HepG2 (cell line): ENCODE measurements around the gene SAMD4B. TPM values are rescaled to one million over a fixed set of nuclear protein-coding genes. Genes with fewer than 3 reads are reported as not detected.

Source experiments
- HOXD1 ChIP-seq: sonication (generic); formaldehyde crosslinking; IDR thresholded peaks from 2 replicates; pipeline ENCODE4 v1.5.0; 2020; ENCODE audit warnings: missing genetic modification reagents
- KDM1A ChIP-seq: IDR thresholded peaks from 2 replicates; pipeline ENCODE4 v1.6.1; 2016; ENCODE audit warnings: missing compliant biosample characterization
- MTA1 ChIP-seq: sonication (generic); formaldehyde crosslinking; IDR thresholded peaks from 2 replicates; pipeline ENCODE4 v1.4.0; 2020; ENCODE audit warnings: missing genetic modification reagents, mild to moderate bottlenecking, borderline replicate concordance
- NR1H2 ChIP-seq: sonication (generic); formaldehyde crosslinking; IDR thresholded peaks from 2 replicates; pipeline ENCODE4 v1.8.1; 2022; ENCODE audit warnings: low read depth, missing genetic modification reagents, borderline replicate concordance
- SKI ChIP-seq: fragments of 450-650 bp; IDR thresholded peaks from one replicate; pipeline ENCODE4 v1.6.1; 2018; ENCODE audit warnings: mild to moderate bottlenecking; ENCODE audit not compliant: partially characterized antibody
- SNRNP70 ChIP-seq: fragments of 200-400 bp; formaldehyde crosslinking; IDR thresholded peaks from 2 replicates; pipeline ENCODE4 v1.6.1; 2017; ENCODE audit warnings: mild to moderate bottlenecking, low read depth, low read length, moderate library complexity
- ZFY ChIP-seq: sonication (generic); formaldehyde crosslinking; IDR thresholded peaks from 2 replicates; pipeline ENCODE4 v1.4.0; 2020; ENCODE audit warnings: missing genetic modification reagents
- ZNF563 ChIP-seq: sonication (generic); formaldehyde crosslinking; IDR thresholded peaks from 2 replicates; pipeline ENCODE4 v1.8.0; 2022; ENCODE audit warnings: mild to moderate bottlenecking, moderate library complexity, missing genetic modification reagents
- polyA plus RNA-seq, 8 experiments: library from polyadenylated mRNA; depleted of rRNA in 3 of 8; stranded (reverse) in 7 of 8; unstranded in 1 of 8; fragments of >200 nt; fragmentation: Illumina TruSeq in 4 of 8; extraction: Trizol in 4 of 8; gene quantifications; 2 replicates each; pipeline versions ENCODE4 v1.2.1 to v1.2.3, GENCODE V29; 2011 to 2016; ENCODE audit warnings: low read depth in 4 of 8, missing spikeins in 1 of 8, mixed read lengths in 1 of 8; ENCODE audit not compliant: insufficient read depth in 1 of 8
- total RNA-seq, 5 experiments: library from RNA; depleted of rRNA; stranded (reverse); fragments of >200 nt; fragmentation: Illumina TruSeq; extraction: Trizol; gene quantifications; 2 replicates each; pipeline ENCODE4 v1.2.3, GENCODE V29; 2016; ENCODE audit warnings: low read depth in 1 of 5
- TF ChIP-seq, protein P1 (sequence below), 2 experiments: sonication (generic) in 1 of 2; formaldehyde crosslinking in 1 of 2; IDR thresholded peaks; 2 replicates each; pipeline versions ENCODE4 v1.6.1 to v1.9.0; 2014 to 2022; ENCODE audit warnings: antibody characterized with exemption in 1 of 2, borderline replicate concordance in 1 of 2, inconsistent platforms in 1 of 2, low read depth in 1 of 2, missing genetic modification reagents in 1 of 2
- TF ChIP-seq, protein P2 (sequence below): sonication (generic); formaldehyde crosslinking; IDR thresholded peaks from 2 replicates; pipeline ENCODE4 v1.4.0; 2020; ENCODE audit warnings: missing genetic modification reagents
- TF ChIP-seq, protein P3 (sequence below): IDR thresholded peaks from 2 replicates; pipeline ENCODE4 v1.6.1; 2016
- TF ChIP-seq, protein P4 (sequence below): IDR thresholded peaks from 2 replicates; pipeline ENCODE4 v1.6.1; 2016; ENCODE audit warnings: mild to moderate bottlenecking
- TF ChIP-seq, protein P5 (sequence below): fragments of 450-650 bp; IDR thresholded peaks from 2 replicates; pipeline ENCODE4 v1.6.1; 2016
- TF ChIP-seq, protein P6 (sequence below): IDR thresholded peaks from 2 replicates; pipeline ENCODE4 v1.6.1; 2016; ENCODE audit warnings: mild to moderate bottlenecking, missing biosample characterization, missing genetic modification reagents
- TF ChIP-seq, protein P7 (sequence below): sonication (generic); formaldehyde crosslinking; IDR thresholded peaks from 2 replicates; pipeline ENCODE4 v1.8.1; 2023; ENCODE audit warnings: mild to moderate bottlenecking, missing genetic modification reagents

The SAMD4B gene
- total and polyA plus RNA-seq, 2 of the 13 experiments (the other 11 are each of a cell fraction or from before 2014, with no cell fraction given): 26.0 to 31.8 TPM

DNA sequence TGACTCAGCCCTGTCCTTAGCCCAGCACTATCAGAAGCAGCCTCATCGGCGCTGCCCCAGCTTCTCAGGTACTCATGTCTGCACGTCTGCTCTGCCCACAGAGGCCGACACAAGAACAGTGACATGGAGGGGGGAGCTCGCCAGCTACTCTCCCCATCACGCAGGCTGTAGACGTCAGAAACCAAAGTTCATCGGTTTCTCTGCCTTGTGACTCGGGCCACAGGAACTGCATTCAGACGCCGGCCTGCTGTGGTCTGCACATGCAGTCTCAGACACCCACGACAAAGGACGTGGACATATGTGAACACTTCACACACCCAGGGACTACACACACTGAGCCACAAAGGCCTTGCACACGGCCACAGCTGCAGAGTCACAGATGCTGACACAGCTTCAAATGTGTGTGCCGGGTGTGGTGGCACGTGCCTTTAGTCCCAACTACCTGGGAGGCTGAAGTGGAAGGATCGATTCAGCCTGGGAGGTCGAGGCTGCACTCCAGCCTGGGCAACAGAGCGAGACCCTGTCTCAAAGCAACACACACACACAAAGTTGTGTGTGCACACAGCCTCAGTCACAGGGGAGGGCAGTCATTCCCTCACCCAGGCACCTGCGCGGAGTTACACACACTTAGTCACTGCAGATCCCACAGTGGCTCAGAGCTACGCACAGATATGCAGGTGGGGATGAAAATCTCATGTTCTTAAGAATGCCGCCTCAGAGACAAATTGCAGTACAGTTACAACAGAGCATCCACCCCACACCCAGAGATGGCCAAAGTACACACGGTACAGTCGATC is 59.5 kb downstream of the SAMD4B start (continued):
- TF ChIP-seq SNRNP70: no peak
- TF ChIP-seq, protein P1, sequence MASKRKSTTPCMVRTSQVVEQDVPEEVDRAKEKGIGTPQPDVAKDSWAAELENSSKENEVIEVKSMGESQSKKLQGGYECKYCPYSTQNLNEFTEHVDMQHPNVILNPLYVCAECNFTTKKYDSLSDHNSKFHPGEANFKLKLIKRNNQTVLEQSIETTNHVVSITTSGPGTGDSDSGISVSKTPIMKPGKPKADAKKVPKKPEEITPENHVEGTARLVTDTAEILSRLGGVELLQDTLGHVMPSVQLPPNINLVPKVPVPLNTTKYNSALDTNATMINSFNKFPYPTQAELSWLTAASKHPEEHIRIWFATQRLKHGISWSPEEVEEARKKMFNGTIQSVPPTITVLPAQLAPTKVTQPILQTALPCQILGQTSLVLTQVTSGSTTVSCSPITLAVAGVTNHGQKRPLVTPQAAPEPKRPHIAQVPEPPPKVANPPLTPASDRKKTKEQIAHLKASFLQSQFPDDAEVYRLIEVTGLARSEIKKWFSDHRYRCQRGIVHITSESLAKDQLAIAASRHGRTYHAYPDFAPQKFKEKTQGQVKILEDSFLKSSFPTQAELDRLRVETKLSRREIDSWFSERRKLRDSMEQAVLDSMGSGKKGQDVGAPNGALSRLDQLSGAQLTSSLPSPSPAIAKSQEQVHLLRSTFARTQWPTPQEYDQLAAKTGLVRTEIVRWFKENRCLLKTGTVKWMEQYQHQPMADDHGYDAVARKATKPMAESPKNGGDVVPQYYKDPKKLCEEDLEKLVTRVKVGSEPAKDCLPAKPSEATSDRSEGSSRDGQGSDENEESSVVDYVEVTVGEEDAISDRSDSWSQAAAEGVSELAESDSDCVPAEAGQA (IDR thresholded peaks at IDR 0.05; ENCODE audit: low read depth): peak; percentile 82
- TF ChIP-seq, protein P1 (CRISPR knock-in tag; IDR thresholded peaks at IDR 0.05; ENCODE audit: borderline replicate concordance): no peak
- peak; percentile 86 for TF ChIP-seq ZFY (CRISPR knock-in tag)
- TF ChIP-seq, protein P2, sequence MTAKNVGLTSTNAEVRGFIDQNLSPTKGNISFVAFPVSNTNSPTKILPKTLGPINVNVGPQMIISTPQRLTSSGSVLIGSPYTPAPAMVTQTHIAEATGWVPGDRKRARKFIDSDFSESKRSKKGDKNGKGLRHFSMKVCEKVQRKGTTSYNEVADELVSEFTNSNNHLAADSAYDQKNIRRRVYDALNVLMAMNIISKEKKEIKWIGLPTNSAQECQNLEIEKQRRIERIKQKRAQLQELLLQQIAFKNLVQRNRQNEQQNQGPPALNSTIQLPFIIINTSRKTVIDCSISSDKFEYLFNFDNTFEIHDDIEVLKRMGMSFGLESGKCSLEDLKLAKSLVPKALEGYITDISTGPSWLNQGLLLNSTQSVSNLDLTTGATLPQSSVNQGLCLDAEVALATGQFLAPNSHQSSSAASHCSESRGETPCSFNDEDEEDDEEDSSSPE: peak; percentile 47; the same call in 1 of the 2 replicates
- no peak for TF ChIP-seq NR1H2 (CRISPR knock-in tag)
- TF ChIP-seq, protein P3, sequence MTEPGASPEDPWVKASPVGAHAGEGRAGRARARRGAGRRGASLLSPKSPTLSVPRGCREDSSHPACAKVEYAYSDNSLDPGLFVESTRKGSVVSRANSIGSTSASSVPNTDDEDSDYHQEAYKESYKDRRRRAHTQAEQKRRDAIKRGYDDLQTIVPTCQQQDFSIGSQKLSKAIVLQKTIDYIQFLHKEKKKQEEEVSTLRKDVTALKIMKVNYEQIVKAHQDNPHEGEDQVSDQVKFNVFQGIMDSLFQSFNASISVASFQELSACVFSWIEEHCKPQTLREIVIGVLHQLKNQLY (CRISPR knock-in tag): peak; percentile 83
- TF ChIP-seq, protein P4, sequence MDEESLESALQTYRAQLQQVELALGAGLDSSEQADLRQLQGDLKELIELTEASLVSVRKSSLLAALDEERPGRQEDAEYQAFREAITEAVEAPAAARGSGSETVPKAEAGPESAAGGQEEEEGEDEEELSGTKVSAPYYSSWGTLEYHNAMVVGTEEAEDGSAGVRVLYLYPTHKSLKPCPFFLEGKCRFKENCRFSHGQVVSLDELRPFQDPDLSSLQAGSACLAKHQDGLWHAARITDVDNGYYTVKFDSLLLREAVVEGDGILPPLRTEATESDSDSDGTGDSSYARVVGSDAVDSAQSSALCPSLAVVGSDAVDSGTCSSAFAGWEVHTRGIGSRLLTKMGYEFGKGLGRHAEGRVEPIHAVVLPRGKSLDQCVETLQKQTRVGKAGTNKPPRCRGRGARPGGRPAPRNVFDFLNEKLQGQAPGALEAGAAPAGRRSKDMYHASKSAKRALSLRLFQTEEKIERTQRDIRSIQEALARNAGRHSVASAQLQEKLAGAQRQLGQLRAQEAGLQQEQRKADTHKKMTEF: peak; percentile 93
- TF ChIP-seq, protein P5, sequence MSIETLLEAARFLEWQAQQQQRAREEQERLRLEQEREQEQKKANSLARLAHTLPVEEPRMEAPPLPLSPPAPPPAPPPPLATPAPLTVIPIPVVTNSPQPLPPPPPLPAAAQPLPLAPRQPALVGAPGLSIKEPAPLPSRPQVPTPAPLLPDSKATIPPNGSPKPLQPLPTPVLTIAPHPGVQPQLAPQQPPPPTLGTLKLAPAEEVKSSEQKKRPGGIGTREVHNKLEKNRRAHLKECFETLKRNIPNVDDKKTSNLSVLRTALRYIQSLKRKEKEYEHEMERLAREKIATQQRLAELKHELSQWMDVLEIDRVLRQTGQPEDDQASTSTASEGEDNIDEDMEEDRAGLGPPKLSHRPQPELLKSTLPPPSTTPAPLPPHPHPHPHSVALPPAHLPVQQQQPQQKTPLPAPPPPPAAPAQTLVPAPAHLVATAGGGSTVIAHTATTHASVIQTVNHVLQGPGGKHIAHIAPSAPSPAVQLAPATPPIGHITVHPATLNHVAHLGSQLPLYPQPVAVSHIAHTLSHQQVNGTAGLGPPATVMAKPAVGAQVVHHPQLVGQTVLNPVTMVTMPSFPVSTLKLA: peak; percentile 40
- peak; percentile 65; the same call in 1 of the 2 replicates for TF ChIP-seq ZNF563 (CRISPR knock-in tag)
- peak; percentile 44; the same call in 1 of the 2 replicates for TF ChIP-seq KDM1A (CRISPR knock-in tag)
- TF ChIP-seq, protein P6, sequence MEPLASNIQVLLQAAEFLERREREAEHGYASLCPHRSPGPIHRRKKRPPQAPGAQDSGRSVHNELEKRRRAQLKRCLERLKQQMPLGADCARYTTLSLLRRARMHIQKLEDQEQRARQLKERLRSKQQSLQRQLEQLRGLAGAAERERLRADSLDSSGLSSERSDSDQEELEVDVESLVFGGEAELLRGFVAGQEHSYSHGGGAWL (CRISPR knock-in tag): peak; percentile 32; the same call in 1 of the 2 replicates
- no peak for TF ChIP-seq HOXD1 (CRISPR knock-in tag)
- TF ChIP-seq, protein P7, sequence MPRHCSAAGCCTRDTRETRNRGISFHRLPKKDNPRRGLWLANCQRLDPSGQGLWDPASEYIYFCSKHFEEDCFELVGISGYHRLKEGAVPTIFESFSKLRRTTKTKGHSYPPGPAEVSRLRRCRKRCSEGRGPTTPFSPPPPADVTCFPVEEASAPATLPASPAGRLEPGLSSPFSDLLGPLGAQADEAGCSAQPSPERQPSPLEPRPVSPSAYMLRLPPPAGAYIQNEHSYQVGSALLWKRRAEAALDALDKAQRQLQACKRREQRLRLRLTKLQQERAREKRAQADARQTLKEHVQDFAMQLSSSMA (CRISPR knock-in tag): 0 out of 2 replicates have a peak, but pooled peaks have one; percentile 74
- TF ChIP-seq MTA1 (CRISPR knock-in tag): peak; percentile 89
- peak; percentile 86 for TF ChIP-seq SKI
